HG02970 (cell line): ENCODE results near the gene ART1.
"Not testable (repeated sequence)": the region's sequence is repeated elsewhere in the genome, so short reads cannot be mapped to it uniquely, and the experiment has no call there.

Experiments
- ATAC-seq: cut with Tn5 transposase; IDR thresholded peaks from one replicate; pipeline ENCODE4 v1.9.1; 2021; ENCODE audit warnings: mild to moderate bottlenecking, moderate library complexity, moderate number of reproducible peaks; ENCODE audit not compliant: unreplicated experiment, low FRiP score

The ART1 gene, protein sequence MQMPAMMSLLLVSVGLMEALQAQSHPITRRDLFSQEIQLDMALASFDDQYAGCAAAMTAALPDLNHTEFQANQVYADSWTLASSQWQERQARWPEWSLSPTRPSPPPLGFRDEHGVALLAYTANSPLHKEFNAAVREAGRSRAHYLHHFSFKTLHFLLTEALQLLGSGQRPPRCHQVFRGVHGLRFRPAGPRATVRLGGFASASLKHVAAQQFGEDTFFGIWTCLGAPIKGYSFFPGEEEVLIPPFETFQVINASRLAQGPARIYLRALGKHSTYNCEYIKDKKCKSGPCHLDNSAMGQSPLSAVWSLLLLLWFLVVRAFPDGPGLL

GRCh38 chr11:3644817-3645235 is at the start of gene ART1:
Gene ART1 (plus strand): TSS chr11:3645128. CDS start chr11:3659214, 14,086 bp downstream.
- no peak for ATAC-seq

GRCh38 chr11:3597743-3598142 is 47.2 kb upstream of the ART1 start:
- ATAC-seq: not testable (repeated sequence)

GRCh38 chr11:3600201-3600600 is 44.7 kb upstream of the ART1 start:
- ATAC-seq: not testable (repeated sequence)

GRCh38 chr11:3604167-3604566 is 40.8 kb upstream of the ART1 start:
- ATAC-seq: no peak

- ATAC-seq: no peak
Observed at GRCh38 chr11:3605283-3605662, 39.7 kb upstream of the ART1 start.

- ATAC-seq: no peak
Observed at GRCh38 chr11:3605771-3606203, 39.1 kb upstream of the ART1 start.

- no peak for ATAC-seq
Observed at GRCh38 chr11:3609416-3610265, 35.3 kb upstream of the ART1 start.

DNA sequence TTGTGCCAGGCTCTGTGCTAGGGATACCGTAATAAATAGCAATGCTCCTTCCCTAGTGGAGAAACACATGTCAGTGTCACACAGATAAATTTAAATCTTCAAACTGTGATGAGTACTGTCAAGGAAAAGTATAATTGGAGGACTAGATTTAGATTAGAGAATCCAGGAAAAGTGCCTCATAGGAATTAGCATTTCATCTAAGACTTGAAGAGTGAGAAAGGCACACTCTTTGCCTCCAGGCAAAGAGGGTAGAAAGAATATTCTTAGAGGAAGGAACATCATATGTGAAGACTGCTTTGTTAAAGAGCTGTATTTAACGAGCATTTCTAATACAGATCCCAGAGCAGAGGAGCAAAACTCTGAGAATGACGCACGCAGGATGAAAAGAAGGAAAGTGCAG is 34.1 kb upstream of the ART1 start:
- no peak for ATAC-seq

GRCh38 chr11:3611976-3612678 is 32.8 kb upstream of the ART1 start:
- no peak for ATAC-seq

DNA sequence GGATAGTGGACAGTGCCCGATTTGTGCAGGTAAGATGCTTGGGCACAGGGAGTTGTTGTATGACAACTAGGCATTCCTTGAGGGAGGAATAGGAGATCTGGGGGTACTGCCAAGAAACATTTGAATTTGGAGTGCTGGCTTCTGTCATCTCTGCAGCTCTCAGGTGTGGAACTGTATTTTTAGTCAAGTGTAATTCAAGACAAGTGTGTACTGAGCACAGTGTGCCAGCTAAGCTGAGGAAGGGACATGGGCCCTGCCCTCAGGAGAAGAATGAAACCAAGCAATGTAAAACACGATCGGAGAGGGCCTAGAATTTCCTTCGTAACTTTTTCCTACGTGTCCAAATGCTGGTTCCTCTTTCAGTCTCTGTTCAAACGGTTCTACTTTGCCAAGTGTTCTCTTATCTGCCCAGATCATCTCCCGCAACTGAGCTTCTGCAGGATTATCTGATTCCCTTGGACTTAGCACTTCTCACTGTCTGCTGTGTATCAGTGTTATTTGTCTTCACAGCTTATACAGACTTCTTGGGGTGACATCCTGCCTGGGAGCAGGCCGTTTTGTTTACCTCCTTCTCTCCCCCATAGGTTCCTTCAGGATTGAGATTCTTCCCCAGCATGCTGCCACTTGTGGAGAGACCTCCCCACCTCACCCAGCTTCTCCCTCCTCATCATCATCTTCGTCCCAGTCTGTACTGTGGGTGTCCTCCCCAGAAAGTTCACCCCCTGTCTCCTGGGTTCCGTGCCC is 30.8 kb upstream of the ART1 start:
- no peak for ATAC-seq

- ATAC-seq: no peak
Observed at GRCh38 chr11:3614742-3615171, 30.2 kb upstream of the ART1 start.

- no peak for ATAC-seq
Observed at GRCh38 chr11:3615998-3616397, 28.9 kb upstream of the ART1 start.

DNA sequence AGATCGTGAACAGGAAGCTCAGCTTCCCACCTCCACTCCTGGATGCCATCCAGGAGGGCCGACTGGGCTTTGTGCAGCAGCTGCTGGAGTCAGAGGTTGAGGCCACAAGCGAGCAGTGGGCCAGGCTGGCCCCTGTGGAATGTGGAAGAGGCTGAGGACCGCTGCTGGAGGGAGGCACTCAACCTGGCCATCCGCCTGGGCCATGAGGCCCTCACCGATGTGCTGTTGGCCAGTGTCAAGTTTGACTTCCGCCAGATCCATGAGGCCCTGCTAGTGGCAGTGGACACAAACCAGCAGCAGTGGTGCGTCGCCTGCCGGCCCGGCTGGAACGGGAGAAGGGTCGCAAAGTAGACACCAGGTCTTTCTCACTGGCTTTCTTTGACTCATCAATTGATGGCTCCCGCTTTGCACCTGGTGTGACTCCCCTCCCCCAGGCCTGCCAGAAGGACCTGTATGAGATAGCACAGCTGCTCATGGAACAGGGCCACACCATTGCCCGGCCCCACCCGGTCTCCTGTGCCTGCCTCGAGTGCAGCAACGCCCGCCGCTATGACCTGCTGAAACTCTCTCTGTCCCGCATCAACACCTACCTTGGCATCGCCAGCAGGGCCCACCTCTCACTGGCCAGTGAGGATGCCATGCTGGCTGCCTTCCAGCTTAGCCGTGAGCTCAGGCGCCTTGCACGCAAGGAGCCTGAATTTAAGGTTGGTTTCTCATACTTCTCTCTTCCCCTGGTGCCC is 28.0 kb upstream of the ART1 start:
- ATAC-seq: no peak

GRCh38 chr11:3617990-3618389 is 26.9 kb upstream of the ART1 start:
- ATAC-seq: no peak

GRCh38 chr11:3622521-3622920 is 22.4 kb upstream of the ART1 start:
- no peak for ATAC-seq

GRCh38 chr11:3623121-3623520 is 21.8 kb upstream of the ART1 start:
- ATAC-seq: no peak

GRCh38 chr11:3623767-3624458 is 21.0 kb upstream of the ART1 start:
- no peak for ATAC-seq

DNA sequence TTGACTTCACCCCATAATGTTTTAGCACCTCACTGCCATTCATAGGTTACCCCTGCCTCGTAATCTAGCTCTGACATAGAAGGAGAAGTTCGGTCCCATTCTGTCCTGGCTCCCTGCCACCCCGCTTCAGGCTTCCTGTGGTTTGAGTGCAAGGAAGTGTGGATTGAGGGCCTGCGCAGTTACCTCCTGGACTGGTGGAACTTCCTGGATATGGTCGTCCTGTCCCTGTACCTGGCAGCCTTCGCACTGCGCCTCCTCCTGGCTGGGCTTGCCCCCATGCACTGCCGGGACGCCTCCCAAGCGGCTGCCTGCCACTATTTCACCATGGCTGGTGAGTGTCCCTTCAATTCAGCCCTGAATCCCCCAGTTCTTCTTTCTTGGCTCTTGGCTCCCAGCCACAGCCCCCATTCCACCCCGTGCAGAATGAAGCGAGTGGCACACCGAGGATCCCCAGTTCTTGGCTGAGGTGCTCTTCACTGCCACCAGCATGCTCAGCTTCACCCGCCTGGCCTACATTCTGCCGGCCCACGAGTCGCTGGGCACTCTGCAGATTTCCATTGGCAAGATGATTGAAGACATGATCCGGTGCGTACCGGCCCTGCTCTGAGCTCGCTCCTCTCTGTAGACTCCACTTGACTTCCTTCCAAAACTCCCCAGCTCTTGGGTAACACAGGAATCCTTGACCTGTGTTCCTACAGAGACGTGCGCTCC is 18.5 kb upstream of the ART1 start:
- no peak for ATAC-seq
